Thoracic aorta (tissue), 2 donors: ENCODE results near the gene PPP2R5B. TPM values are rescaled to one million over a fixed set of nuclear protein-coding genes. Genes with fewer than 3 reads are reported as not detected.
"Not testable (repeated sequence)": the region's sequence is repeated elsewhere in the genome, so short reads cannot be mapped to it uniquely, and the experiment has no call there.

Experiments used
- ATAC-seq: fragments of 150-250 bp; one replicate; pipeline ENCODE4 v1.8.0; 2017; ENCODE audit warnings: low read depth; ENCODE audit not compliant: insufficient number of reproducible peaks, low FRiP score
- DNase-seq: peaks from one replicate; pipeline ENCODE4 v3.0.0-alpha.2; 2020; ENCODE audit warnings: low spot score
- H3K27ac ChIP-seq, 2 donors: fragments of 200-600 bp; sonication (generic); 1 replicate in 1 of 2; 2 replicates in 1 of 2; pipeline ENCODE4 v1.5.1; 2016; ENCODE audit warnings: mild to moderate bottlenecking in 2 of 2, moderate library complexity in 2 of 2
- H3K27me3 ChIP-seq: fragments of 200-600 bp; sonication (generic); replicated peaks from 2 replicates; pipeline ENCODE4 v1.6.0; 2016; ENCODE audit warnings: mild to moderate bottlenecking; ENCODE audit not compliant: insufficient read depth
- H3K36me3 ChIP-seq: fragments of 200-600 bp; sonication (generic); one replicate; pipeline ENCODE4 v1.5.1; 2016
- H3K4me1 ChIP-seq, 2 donors: fragments of 200-600 bp; sonication (generic); 1 replicate in 1 of 2; 2 replicates in 1 of 2; pipeline versions ENCODE4 v1.5.1 to v1.6.0; 2016; ENCODE audit warnings: low read depth in 2 of 2, mild to moderate bottlenecking in 1 of 2; ENCODE audit not compliant: control insufficient read depth in 1 of 2
- H3K4me3 ChIP-seq: fragments of 200-600 bp; sonication (generic); 2 replicates; pipeline ENCODE4 v1.5.1; 2016; ENCODE audit warnings: mild to moderate bottlenecking
- H3K9me3 ChIP-seq: fragments of 200-600 bp; sonication (generic); 2 replicates; pipeline ENCODE4 v1.5.1; 2016
- total RNA-seq, 2 donors: library from RNA; depleted of rRNA; stranded (reverse); fragments of >200 nt; gene quantifications; one replicate each; pipeline versions ENCODE4 v1.1.0 to v1.2.3, GENCODE V29; 2016
- TF ChIP-seq, protein P1 (sequence below): fragments of 200-600 bp; sonication (generic); IDR thresholded peaks from one replicate; pipeline ENCODE4 v1.5.1; 2019; ENCODE audit warnings: antibody characterized with exemption

Gene PPP2R5B
- total RNA-seq, 2 donors from 2014 or later, result 21.0 to 38.2 TPM

DNA sequence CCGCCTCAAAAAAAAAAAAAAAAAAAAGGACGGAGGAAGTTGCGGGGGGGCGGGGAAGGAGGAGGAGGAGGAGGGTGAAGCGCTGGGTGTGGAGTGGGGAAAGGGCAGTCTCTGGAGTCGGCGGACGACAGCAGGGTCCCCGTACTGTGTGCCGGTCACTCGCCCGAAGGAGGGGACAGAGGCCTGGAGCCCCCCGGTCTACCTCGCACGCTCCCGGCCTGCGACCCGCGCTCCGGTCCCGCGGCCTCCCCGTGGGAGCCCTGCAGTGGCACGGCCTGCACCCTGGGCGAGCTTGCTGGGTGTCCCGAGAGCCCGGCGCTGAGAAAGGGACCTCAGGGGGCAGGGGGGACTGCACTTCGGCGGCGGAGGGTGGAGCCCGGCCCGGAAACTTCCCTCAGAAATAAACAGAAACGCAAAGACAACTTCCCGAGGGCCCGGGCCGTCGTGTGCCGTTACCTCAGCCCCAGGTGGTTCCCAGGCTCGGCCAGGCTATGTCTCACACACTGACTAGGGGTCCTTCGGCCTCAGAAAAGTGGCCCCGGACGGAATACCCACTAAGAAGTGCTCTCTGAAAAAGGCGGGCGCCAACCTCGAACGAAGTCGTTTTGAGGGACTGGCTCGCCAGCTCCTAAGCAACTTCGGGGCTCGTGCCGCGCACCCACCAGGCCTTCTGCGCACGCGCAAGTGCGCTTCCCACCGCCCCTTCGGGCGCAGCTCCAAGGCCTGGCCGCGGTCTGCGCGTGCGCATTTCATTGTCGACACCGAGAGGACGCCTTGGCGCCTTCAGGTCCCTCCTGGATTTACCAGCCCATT, 47.1 kb downstream of the PPP2R5B start, which contains the start of gene MAJIN:
Gene MAJIN, minus strand, starts transcription at position 688 of the 813 bp plus-strand sequence. CDS start 12,703 bp downstream, outside the sequence.
- Histone ChIP-seq H3K4me1 (peaks cover 0 to 14% of the 10 kb centered on the region in 2 donors), H3K9me3 (no peaks in the 10 kb centered on the region), H3K27me3 (no peaks in the 10 kb centered on the region), H3K36me3 (no peaks in the 10 kb centered on the region), H3K27ac (no peak within 1 kb of the TSS), H3K4me3 (peak within 1 kb of the TSS; percentile 68)
- TF ChIP-seq, protein P1, sequence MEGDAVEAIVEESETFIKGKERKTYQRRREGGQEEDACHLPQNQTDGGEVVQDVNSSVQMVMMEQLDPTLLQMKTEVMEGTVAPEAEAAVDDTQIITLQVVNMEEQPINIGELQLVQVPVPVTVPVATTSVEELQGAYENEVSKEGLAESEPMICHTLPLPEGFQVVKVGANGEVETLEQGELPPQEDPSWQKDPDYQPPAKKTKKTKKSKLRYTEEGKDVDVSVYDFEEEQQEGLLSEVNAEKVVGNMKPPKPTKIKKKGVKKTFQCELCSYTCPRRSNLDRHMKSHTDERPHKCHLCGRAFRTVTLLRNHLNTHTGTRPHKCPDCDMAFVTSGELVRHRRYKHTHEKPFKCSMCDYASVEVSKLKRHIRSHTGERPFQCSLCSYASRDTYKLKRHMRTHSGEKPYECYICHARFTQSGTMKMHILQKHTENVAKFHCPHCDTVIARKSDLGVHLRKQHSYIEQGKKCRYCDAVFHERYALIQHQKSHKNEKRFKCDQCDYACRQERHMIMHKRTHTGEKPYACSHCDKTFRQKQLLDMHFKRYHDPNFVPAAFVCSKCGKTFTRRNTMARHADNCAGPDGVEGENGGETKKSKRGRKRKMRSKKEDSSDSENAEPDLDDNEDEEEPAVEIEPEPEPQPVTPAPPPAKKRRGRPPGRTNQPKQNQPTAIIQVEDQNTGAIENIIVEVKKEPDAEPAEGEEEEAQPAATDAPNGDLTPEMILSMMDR, result no peak
- ATAC-seq (peak; percentile 60), DNase-seq (peak; percentile 32)

DNA sequence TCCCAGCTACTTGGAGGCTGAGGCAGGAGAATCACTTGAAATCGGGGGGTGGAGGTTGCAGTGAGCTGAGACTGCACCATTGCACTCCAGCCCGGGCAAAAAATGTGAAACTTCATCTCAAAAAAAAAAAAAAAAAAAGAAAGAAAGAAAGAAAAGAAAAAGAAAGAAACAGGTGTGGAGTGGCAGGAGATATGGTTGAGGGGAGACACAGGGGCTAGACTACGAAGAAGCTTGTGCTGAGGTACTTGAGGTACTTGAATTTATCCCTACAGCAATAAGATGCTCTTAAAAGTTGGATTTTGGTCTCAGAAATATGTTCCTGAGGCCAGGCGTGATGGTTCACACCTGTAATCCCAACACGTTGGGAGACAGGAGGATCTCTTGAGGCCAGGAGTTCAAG, 49.6 kb downstream of the PPP2R5B start:
- Histone ChIP-seq H3K4me1 (peaks cover 0 to 14% of the 10 kb centered on the region in 2 donors), H3K36me3 (no peaks in the 10 kb centered on the region), H3K27ac (no peak overlapping the region), H3K27me3 (no peaks in the 10 kb centered on the region), H3K9me3 (no peaks in the 10 kb centered on the region), H3K4me3 (no peak overlapping the region)
- no peak for DNase-seq
- no peak for ATAC-seq
- TF ChIP-seq, protein P1, result no peak

DNA sequence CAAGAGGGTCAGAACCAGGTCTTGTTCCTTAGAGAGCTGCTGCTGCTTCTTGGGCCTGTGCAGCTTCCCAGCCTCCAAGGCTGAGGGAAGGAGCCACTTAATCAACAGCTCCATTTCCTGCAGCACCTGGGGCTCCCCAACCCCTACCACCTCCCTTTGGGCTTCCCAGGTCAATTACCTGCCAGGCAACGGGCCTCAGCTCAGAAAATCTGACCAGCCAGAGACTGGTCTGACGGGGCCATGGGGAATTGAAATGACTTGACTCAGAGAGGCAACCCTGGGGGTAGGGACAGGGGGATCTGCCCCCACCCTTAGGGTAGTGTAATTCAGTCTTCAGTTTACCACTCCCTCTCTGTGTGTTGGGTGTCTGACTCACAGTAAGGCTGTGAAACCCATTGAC, 52.2 kb downstream of the PPP2R5B start:
- DNase-seq (no peak), ATAC-seq (no peak)
- Histone ChIP-seq H3K4me3 (no peak overlapping the region), H3K4me1 (peaks cover 0 to 8% of the 10 kb centered on the region in 2 donors), H3K9me3 (no peaks in the 10 kb centered on the region), H3K36me3 (no peaks in the 10 kb centered on the region), H3K27me3 (no peaks in the 10 kb centered on the region), H3K27ac (no peak overlapping the region)
- TF ChIP-seq, protein P1, result no peak

DNA sequence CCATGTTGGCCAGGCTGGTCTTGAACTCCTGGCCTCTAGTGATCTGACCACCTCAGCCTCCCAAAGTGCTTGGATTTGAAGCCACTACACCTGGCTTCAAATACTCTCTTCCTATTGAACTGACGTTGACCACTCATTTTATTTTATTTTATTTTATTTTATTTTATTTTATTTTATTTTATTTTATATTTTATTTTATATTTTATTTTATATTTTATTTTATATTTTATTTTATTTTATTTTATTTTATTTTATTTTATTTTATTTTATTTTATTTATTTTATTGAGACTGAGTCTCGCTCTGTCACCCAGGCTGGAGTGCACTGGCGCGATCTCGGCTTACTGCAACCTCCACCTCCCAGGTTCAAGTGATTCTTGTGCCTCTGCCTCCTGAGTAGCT, 58.9 kb downstream of the PPP2R5B start:
- H3K27me3 ChIP-seq, H3K4me1 ChIP-seq, H3K36me3 ChIP-seq, ATAC-seq, H3K4me3 ChIP-seq, H3K27ac ChIP-seq, DNase-seq, H3K9me3 ChIP-seq: not testable (repeated sequence)

Other genes starting within 250 kb of the PPP2R5B start
- 10 to 100 TPM; 40.3 to 41.3 TPM for gene NRXN2, start 201.5 kb upstream of the PPP2R5B start, total RNA-seq
- gene RASGRP2, start 180.5 kb upstream of the PPP2R5B start, total RNA-seq, result 10 to 100 TPM; 78.4 to 89.1 TPM
- 10 to 100 TPM; 12.2 to 13.4 TPM for gene PYGM, start 164.7 kb upstream of the PPP2R5B start, total RNA-seq
- 100 to 1,000 TPM; 250 to 512 TPM for gene SF1, start 146.1 kb upstream of the PPP2R5B start, total RNA-seq
- 10 to 100 TPM; 23.3 to 39.1 TPM for gene MAP4K2, start 121.5 kb upstream of the PPP2R5B start, total RNA-seq
- 10 to 100 TPM; 11.6 to 16.0 TPM for gene MEN1, start 114.1 kb upstream of the PPP2R5B start, total RNA-seq
- 1 to 10 TPM in 1 of 2 donors, under 1 TPM in 1; 0.68 to 1.2 TPM for gene CDC42BPG, start 80.0 kb upstream of the PPP2R5B start, total RNA-seq
- gene EHD1, start 46.1 kb upstream of the PPP2R5B start, total RNA-seq, result 100 to 1,000 TPM in 1 of 2 donors, 10 to 100 TPM in 1; 67.4 to 140 TPM
- gene ATG2A, start 7.5 kb upstream of the PPP2R5B start, total RNA-seq, result 10 to 100 TPM; 18.5 to 35.2 TPM
- gene GPHA2, start 11.2 kb downstream of the PPP2R5B start, total RNA-seq, result not detected
- gene MAJIN, start 47.4 kb downstream of the PPP2R5B start, total RNA-seq, result not detected
- 1 to 10 TPM in 1 of 2 donors, under 1 TPM in 1; 0.92 to 2.6 TPM for gene BATF2, start 72.3 kb downstream of the PPP2R5B start, total RNA-seq
- gene ARL2, start 89.5 kb downstream of the PPP2R5B start, total RNA-seq, result 100 to 1,000 TPM in 1 of 2 donors, 10 to 100 TPM in 1; 85.5 to 197 TPM
- 10 to 100 TPM; 20.7 to 22.7 TPM for gene SNX15, start 102.8 kb downstream of the PPP2R5B start, total RNA-seq
- gene SAC3D1, start 116.5 kb downstream of the PPP2R5B start, total RNA-seq, result 10 to 100 TPM in 1 of 2 donors, 1 to 10 TPM in 1; 4.7 to 18.0 TPM
- 10 to 100 TPM; 25.8 to 47.1 TPM for gene NAALADL1, start 133.9 kb downstream of the PPP2R5B start, total RNA-seq
- 1 to 10 TPM in 1 of 2 donors, under 1 TPM in 1; 0.54 to 5.3 TPM for gene CDCA5, start 159.4 kb downstream of the PPP2R5B start, total RNA-seq
- 10 to 100 TPM; 36.0 to 51.2 TPM for gene ZFPL1, start 159.5 kb downstream of the PPP2R5B start, total RNA-seq
- gene VPS51, start 171.5 kb downstream of the PPP2R5B start, total RNA-seq, result 100 to 1,000 TPM; 333 to 498 TPM
- 10 to 100 TPM in 1 of 2 donors, 1 to 10 TPM in 1; 2.5 to 49.0 TPM for gene TM7SF2, start 187.2 kb downstream of the PPP2R5B start, total RNA-seq
- 10 to 100 TPM; 10.0 to 13.8 TPM for gene ZNHIT2, start 193.0 kb downstream of the PPP2R5B start, total RNA-seq
- 100 to 1,000 TPM; 365 to 553 TPM for gene FAU, start 197.4 kb downstream of the PPP2R5B start, total RNA-seq
- 10 to 100 TPM; 44.6 to 61.1 TPM for gene MRPL49, start 197.6 kb downstream of the PPP2R5B start, total RNA-seq
- 10 to 100 TPM; 73.1 to 78.0 TPM for gene SYVN1, start 209.8 kb downstream of the PPP2R5B start, total RNA-seq
- not detected for gene SPDYC, start 245.5 kb downstream of the PPP2R5B start, total RNA-seq